Tibial nerve (tissue), 4 donors: ENCODE results near the gene SLC39A10. TPM values are rescaled to one million over a fixed set of nuclear protein-coding genes. Genes with fewer than 3 reads are reported as not detected.

Source experiments
- DNase-seq, 2 donors: peaks; one replicate each; pipeline ENCODE4 v3.0.0-alpha.2; 2019; ENCODE audit warnings: low spot score in 2 of 2
- H3K27ac ChIP-seq, 4 donors: fragments of 200-600 bp; sonication (generic) in 3 of 4; one replicate each; pipeline ENCODE4 v1.5.1; 2017 to 2019; ENCODE audit warnings: mild to moderate bottlenecking in 1 of 4
- H3K27me3 ChIP-seq, 2 donors: fragments of 200-600 bp; sonication (generic) in 1 of 2; one replicate each; pipeline versions ENCODE4 v1.5.1 to v1.6.0; 2017 to 2019
- H3K36me3 ChIP-seq, 3 donors: fragments of 200-600 bp; sonication (generic); one replicate each; pipeline ENCODE4 v1.5.1; 2018 to 2019
- H3K4me1 ChIP-seq, 4 donors: fragments of 200-600 bp; sonication (generic) in 3 of 4; one replicate each; pipeline ENCODE4 v1.5.1; 2017 to 2019
- H3K4me3 ChIP-seq, 4 donors: fragments of 200-600 bp; sonication (generic) in 3 of 4; one replicate each; pipeline ENCODE4 v1.5.1; 2017 to 2019; ENCODE audit warnings: mild to moderate bottlenecking in 1 of 4, moderate library complexity in 1 of 4
- H3K9me3 ChIP-seq, 4 donors: fragments of 200-600 bp; sonication (generic) in 3 of 4; one replicate each; pipeline ENCODE4 v1.5.1; 2017 to 2019
- EP300 ChIP-seq, 2 donors: sonication (generic); formaldehyde crosslinking; IDR thresholded peaks; one replicate each; pipeline ENCODE4 v1.6.1; 2017; ENCODE audit warnings: antibody characterized with exemption in 2 of 2, mild to moderate bottlenecking in 1 of 2
- POLR2A ChIP-seq, 2 donors: fragments of 450-650 bp; IDR thresholded peaks; one replicate each; pipeline ENCODE4 v1.6.1; 2017; ENCODE audit warnings: antibody characterized with exemption in 2 of 2, mild to moderate bottlenecking in 2 of 2, moderate library complexity in 2 of 2
- WGBS, 2 donors: methylation state at CpG; one replicate each; pipeline ENCODE4 v1.1.5; 2018; 5-methylcytosine and 5-hydroxymethylcytosine counted together
- total RNA-seq, 4 donors: library from RNA; depleted of rRNA; stranded (reverse); fragments of >200 nt; gene quantifications; one replicate each; pipeline ENCODE4 v1.1.0, GENCODE V29; 2016
- TF ChIP-seq, protein P1 (sequence below), 5 experiments: fragments of 200-600 bp in 3 of 5; fragments of 450-650 bp in 2 of 5; sonication (generic) in 3 of 5; IDR thresholded peaks; one replicate each; pipeline ENCODE4 v1.5.1; 2016 to 2019; ENCODE audit warnings: antibody characterized with exemption in 5 of 5, mild to moderate bottlenecking in 3 of 5, moderate library complexity in 2 of 5

The SLC39A10 gene
- total RNA-seq: 10 to 100 TPM; 17.7 to 24.9 (median 20.7) TPM

DNA sequence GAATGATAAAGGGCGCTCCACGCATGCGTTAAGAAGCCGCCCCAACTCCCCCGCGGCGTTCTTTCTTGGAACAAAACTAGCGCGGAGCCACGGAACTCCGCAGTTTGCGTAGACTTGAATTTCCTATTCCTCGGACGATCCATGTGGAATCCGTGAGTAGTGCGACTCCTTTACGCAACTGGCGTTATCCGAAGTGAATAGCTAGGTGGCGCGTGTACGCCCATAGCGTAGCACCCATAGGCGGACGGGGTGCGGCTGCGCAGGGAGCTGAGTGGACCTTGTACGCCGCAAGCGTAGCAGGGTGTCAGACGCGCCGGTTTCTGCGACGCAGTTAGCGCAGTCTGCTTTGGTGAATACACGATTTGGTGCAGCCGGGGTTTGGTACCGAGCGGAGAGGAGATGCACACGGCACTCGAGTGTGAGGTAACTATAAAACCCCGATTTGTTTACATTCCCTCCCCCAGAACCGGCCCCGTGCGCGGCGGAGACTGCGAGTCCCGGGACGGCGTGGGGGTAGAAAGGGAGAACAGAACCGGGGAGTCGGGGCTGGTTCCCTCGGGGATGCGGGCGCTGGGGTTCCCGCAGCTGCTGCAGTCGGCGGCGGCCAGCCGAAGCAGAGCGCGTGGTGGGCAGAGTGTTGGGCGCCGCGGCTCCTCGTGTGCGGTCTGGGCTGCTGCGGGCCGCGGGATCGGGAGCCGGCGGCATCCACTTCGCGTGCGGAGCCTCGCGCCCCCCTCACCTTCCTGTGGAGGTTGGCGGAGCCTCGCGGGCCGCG is at the start of gene SLC39A10:
Gene SLC39A10, plus strand, starts transcription at position 368 of the 775 bp plus-strand sequence. CDS start 22,817 bp downstream, outside the sequence.
- Histone ChIP-seq H3K9me3 (no peaks in the 10 kb centered on the region), H3K27ac (peak within 1 kb of the TSS; percentile 94 to 99 (median 98)), H3K27me3 (no peaks in the 10 kb centered on the region), H3K4me1 (peaks cover 0 to 25% (median 13%) of the 10 kb centered on the region in 4 donors), H3K4me3 (peak within 1 kb of the TSS; percentile 76 to 89 (median 82)), H3K36me3 (no peaks in the 10 kb centered on the region)
- TF ChIP-seq EP300 (IDR thresholded peaks at IDR 0.05) (peak in 1 of 2 donors; percentile 98), POLR2A (IDR thresholded peaks at IDR 0.05) (peak; percentile 92 to 94)
- TF ChIP-seq, protein P1, sequence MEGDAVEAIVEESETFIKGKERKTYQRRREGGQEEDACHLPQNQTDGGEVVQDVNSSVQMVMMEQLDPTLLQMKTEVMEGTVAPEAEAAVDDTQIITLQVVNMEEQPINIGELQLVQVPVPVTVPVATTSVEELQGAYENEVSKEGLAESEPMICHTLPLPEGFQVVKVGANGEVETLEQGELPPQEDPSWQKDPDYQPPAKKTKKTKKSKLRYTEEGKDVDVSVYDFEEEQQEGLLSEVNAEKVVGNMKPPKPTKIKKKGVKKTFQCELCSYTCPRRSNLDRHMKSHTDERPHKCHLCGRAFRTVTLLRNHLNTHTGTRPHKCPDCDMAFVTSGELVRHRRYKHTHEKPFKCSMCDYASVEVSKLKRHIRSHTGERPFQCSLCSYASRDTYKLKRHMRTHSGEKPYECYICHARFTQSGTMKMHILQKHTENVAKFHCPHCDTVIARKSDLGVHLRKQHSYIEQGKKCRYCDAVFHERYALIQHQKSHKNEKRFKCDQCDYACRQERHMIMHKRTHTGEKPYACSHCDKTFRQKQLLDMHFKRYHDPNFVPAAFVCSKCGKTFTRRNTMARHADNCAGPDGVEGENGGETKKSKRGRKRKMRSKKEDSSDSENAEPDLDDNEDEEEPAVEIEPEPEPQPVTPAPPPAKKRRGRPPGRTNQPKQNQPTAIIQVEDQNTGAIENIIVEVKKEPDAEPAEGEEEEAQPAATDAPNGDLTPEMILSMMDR (IDR thresholded peaks at IDR 0.05): peak; percentile 27 to 74 (median 53)
- DNase-seq: peak; percentile 97 to 98
- 0 to 1% methylated on average over 48 to 76 of the region's 85 CpGs for WGBS, 2 donors

GRCh38 chr2:195608768-195609454 is 48.1 kb upstream of the SLC39A10 start:
- Histone ChIP-seq H3K27ac (no peak overlapping the region), H3K4me3 (no peak overlapping the region), H3K4me1 (peaks cover 0 to 15% (median 0%) of the 10 kb centered on the region in 4 donors), H3K36me3 (no peaks in the 10 kb centered on the region), H3K27me3 (no peaks in the 10 kb centered on the region), H3K9me3 (no peaks in the 10 kb centered on the region)
- no peak for DNase-seq
- WGBS, 2 donors: 50 to 64% methylated on average over 7 of the region's 7 CpGs
- TF ChIP-seq POLR2A (IDR thresholded peaks at IDR 0.05) (no peak), EP300 (IDR thresholded peaks at IDR 0.05) (no peak)
- TF ChIP-seq, protein P1 (IDR thresholded peaks at IDR 0.05): no peak

DNA sequence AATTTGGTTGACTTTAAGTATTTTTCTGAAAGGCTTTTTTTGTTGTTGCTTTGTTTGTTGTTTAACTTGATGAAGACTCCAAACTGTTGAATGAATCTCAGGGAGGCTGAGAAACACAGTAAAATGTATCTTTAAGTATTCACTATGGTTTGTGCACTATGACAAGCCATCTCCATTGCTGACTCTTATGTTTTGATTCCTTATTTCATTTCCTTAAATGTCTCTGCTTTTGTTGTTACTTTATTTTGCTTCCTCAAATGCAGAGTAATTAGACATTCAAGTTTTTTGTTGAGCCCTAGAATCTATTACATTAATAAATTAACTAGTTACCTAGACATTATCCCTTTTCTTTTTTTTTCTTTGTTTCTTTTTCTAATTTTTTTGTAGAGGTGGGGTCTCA is 46.3 kb upstream of the SLC39A10 start:
- no peak overlapping the region for H3K27ac ChIP-seq
- peaks cover 0 to 16% (median 0%) of the 10 kb centered on the region in 4 donors for H3K4me1 ChIP-seq
- no peak for DNase-seq
- TF ChIP-seq POLR2A (IDR thresholded peaks at IDR 0.05): no peak
- TF ChIP-seq EP300 (IDR thresholded peaks at IDR 0.05): no peak
- TF ChIP-seq, protein P1 (IDR thresholded peaks at IDR 0.05): no peak
- H3K36me3 ChIP-seq: no peaks in the 10 kb centered on the region
- no peak overlapping the region for H3K4me3 ChIP-seq
- H3K9me3 ChIP-seq: no peaks in the 10 kb centered on the region
- H3K27me3 ChIP-seq: no peaks in the 10 kb centered on the region

GRCh38 chr2:195612611-195613495 is 44.2 kb upstream of the SLC39A10 start:
- peaks cover 0 to 16% (median 0%) of the 10 kb centered on the region in 4 donors for H3K4me1 ChIP-seq
- no peaks in the 10 kb centered on the region for H3K27me3 ChIP-seq
- TF ChIP-seq, protein P1 (IDR thresholded peaks at IDR 0.05): no peak
- TF ChIP-seq POLR2A (IDR thresholded peaks at IDR 0.05): no peak
- TF ChIP-seq EP300 (IDR thresholded peaks at IDR 0.05): no peak
- no peak for DNase-seq
- 22 to 24% methylated on average over 3 of the region's 3 CpGs for WGBS, 2 donors
- H3K9me3 ChIP-seq: no peaks in the 10 kb centered on the region
- peak overlapping the region in 1 of 4 donors; percentile 6 for H3K27ac ChIP-seq
- H3K36me3 ChIP-seq: no peaks in the 10 kb centered on the region
- no peak overlapping the region for H3K4me3 ChIP-seq
